ENCODE results near the gene ITGA2.

DNA sequence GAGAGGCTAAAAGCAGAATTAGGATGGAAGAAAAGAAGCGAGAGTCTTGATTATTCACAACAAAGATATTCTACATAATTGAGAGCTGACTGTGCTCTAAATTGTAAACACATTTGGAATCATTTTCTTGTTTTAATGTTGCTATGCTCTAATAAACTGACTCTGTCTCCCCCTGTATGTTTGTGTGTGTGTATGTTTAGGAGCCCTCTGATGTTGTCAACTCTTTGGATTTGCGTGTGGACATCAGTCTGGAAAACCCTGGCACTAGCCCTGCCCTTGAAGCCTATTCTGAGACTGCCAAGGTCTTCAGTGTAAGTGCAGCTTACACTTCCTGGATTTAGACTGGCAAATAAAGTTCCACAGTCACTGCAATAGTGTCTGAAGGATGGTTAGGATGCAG, 82.6 kb downstream of the ITGA2 start:
- TF ChIP-seq, protein P1, sequence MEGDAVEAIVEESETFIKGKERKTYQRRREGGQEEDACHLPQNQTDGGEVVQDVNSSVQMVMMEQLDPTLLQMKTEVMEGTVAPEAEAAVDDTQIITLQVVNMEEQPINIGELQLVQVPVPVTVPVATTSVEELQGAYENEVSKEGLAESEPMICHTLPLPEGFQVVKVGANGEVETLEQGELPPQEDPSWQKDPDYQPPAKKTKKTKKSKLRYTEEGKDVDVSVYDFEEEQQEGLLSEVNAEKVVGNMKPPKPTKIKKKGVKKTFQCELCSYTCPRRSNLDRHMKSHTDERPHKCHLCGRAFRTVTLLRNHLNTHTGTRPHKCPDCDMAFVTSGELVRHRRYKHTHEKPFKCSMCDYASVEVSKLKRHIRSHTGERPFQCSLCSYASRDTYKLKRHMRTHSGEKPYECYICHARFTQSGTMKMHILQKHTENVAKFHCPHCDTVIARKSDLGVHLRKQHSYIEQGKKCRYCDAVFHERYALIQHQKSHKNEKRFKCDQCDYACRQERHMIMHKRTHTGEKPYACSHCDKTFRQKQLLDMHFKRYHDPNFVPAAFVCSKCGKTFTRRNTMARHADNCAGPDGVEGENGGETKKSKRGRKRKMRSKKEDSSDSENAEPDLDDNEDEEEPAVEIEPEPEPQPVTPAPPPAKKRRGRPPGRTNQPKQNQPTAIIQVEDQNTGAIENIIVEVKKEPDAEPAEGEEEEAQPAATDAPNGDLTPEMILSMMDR (IDR thresholded peaks at IDR 0.05; ENCODE audit: low read depth, low read length): no peak
- no peak for TF ChIP-seq POLR2A (IDR thresholded peaks at IDR 0.05; ENCODE audit: extremely low read depth, insufficient read length)
- TF ChIP-seq, protein P2, sequence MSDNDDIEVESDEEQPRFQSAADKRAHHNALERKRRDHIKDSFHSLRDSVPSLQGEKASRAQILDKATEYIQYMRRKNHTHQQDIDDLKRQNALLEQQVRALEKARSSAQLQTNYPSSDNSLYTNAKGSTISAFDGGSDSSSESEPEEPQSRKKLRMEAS (IDR thresholded peaks at IDR 0.05; ENCODE audit: low read depth, low read length): no peak
- TF ChIP-seq MYC (IDR thresholded peaks at IDR 0.05; ENCODE audit: low read depth, low read length): no peak

Data from NB4 (cell line).